Non-pigmented ciliary epithelial cell (primary cell): Measurements from ENCODE around the gene FDXACB1.
"Not testable (repeated sequence)": the region's sequence is repeated elsewhere in the genome, so short reads cannot be mapped to it uniquely, and the experiment has no call there.

Experiments
- DNase-seq: peaks from one replicate; pipeline ENCODE4 v3.0.0-alpha.2; 2010; ENCODE audit warnings: low read depth

FDXACB1 gene

GRCh38 chr11:111908639-111909305, 29.8 kb upstream of the FDXACB1 start:
- no peak for DNase-seq

- DNase-seq, result no peak
Observed at GRCh38 chr11:111906680-111907079, 27.7 kb upstream of the FDXACB1 start.

- DNase-seq, result no peak
Observed at GRCh38 chr11:111905411-111905810, 26.4 kb upstream of the FDXACB1 start.

- DNase-seq, result no peak
Observed at GRCh38 chr11:111886844-111887243, 7.9 kb upstream of the FDXACB1 start.

GRCh38 chr11:111886032-111886431, 7.1 kb upstream of the FDXACB1 start:
- DNase-seq, result no peak

- DNase-seq, result not testable (repeated sequence)
Observed at GRCh38 chr11:111885053-111885452, 6.1 kb upstream of the FDXACB1 start.

GRCh38 chr11:111882202-111882601, 3.2 kb upstream of the FDXACB1 start:
- DNase-seq, result no peak

- no peak for DNase-seq
Observed at GRCh38 chr11:111879637-111879960, 634 bp upstream of the FDXACB1 start.

GRCh38 chr11:111878385-111878848, 548 bp downstream of the FDXACB1 start:
- no peak for DNase-seq

GRCh38 chr11:111871693-111872161, 7.2 kb downstream of the FDXACB1 start:
- DNase-seq, result no peak

GRCh38 chr11:111870886-111871692, 7.9 kb downstream of the FDXACB1 start, which contains the start of gene ALG9:
ALG9 (minus strand) TSS chr11:111871581; CDS start chr11:111871482, 99 bp downstream.
- DNase-seq, result no peak

- no peak for DNase-seq
Observed at GRCh38 chr11:111870522-111870885, 8.5 kb downstream of the FDXACB1 start.

- DNase-seq, result no peak
Observed at GRCh38 chr11:111870113-111870512, 8.9 kb downstream of the FDXACB1 start.

GRCh38 chr11:111860257-111860656, 18.7 kb downstream of the FDXACB1 start:
- no peak for DNase-seq

GRCh38 chr11:111855506-111855905, 23.5 kb downstream of the FDXACB1 start:
- no peak for DNase-seq

GRCh38 chr11:111852103-111852502, 26.9 kb downstream of the FDXACB1 start:
- no peak for DNase-seq

GRCh38 chr11:111851636-111852035, 27.3 kb downstream of the FDXACB1 start:
- DNase-seq, result no peak

GRCh38 chr11:111851067-111851466, 27.9 kb downstream of the FDXACB1 start:
- no peak for DNase-seq

- DNase-seq, result no peak
Observed at GRCh38 chr11:111849631-111850030, 29.3 kb downstream of the FDXACB1 start.

- peak; percentile 44 for DNase-seq
Observed at GRCh38 chr11:111846636-111847035, 32.3 kb downstream of the FDXACB1 start.

- peak; percentile 65 for DNase-seq
Observed at GRCh38 chr11:111846063-111846462, 32.9 kb downstream of the FDXACB1 start.

- DNase-seq, result no peak
Observed at GRCh38 chr11:111845276-111846028, 33.5 kb downstream of the FDXACB1 start.

GRCh38 chr11:111843661-111844060, 35.3 kb downstream of the FDXACB1 start:
- DNase-seq, result no peak
